GM19193 (cell line): ENCODE measurements around the gene CTRB1.

Source experiments
- POLR2A ChIP-seq: IDR thresholded peaks from 4 replicates; pipeline ENCODE4 v1.6.1; 2011; ENCODE audit not compliant: insufficient read depth, insufficient read length; ENCODE audit errors: extremely low read depth

CTRB1 gene

GRCh38 chr16:75219838-75220237, 1.1 kb downstream of the CTRB1 start:
- no peak for TF ChIP-seq POLR2A

- no peak for TF ChIP-seq POLR2A
Observed at GRCh38 chr16:75222271-75222783, 3.5 kb downstream of the CTRB1 start.

- no peak for TF ChIP-seq POLR2A
Observed at GRCh38 chr16:75224306-75225082, 5.7 kb downstream of the CTRB1 start.

- no peak for TF ChIP-seq POLR2A
Observed at GRCh38 chr16:75225092-75225491, 6.3 kb downstream of the CTRB1 start.

- no peak for TF ChIP-seq POLR2A
Observed at GRCh38 chr16:75225678-75226515, 7.1 kb downstream of the CTRB1 start.

GRCh38 chr16:75226550-75227360, 8.0 kb downstream of the CTRB1 start:
- TF ChIP-seq POLR2A: no peak

- TF ChIP-seq POLR2A: no peak
Observed at GRCh38 chr16:75227361-75228142, 8.8 kb downstream of the CTRB1 start.

GRCh38 chr16:75228143-75228976, 9.6 kb downstream of the CTRB1 start:
- TF ChIP-seq POLR2A: no peak

GRCh38 chr16:75229172-75230031, 10.6 kb downstream of the CTRB1 start:
- no peak for TF ChIP-seq POLR2A

GRCh38 chr16:75230471-75231110, 11.8 kb downstream of the CTRB1 start:
- no peak for TF ChIP-seq POLR2A

GRCh38 chr16:75231570-75231969, 12.8 kb downstream of the CTRB1 start:
- no peak for TF ChIP-seq POLR2A

- no peak for TF ChIP-seq POLR2A
Observed at GRCh38 chr16:75233611-75233938, 14.8 kb downstream of the CTRB1 start.
